Measurements from ENCODE around the gene APIP. TPM values are rescaled to one million over a fixed set of nuclear protein-coding genes. Genes with fewer than 3 reads are reported as not detected.

The APIP gene
- total RNA-seq, 1 donor from 2014 or later: 29.6 TPM

DNA sequence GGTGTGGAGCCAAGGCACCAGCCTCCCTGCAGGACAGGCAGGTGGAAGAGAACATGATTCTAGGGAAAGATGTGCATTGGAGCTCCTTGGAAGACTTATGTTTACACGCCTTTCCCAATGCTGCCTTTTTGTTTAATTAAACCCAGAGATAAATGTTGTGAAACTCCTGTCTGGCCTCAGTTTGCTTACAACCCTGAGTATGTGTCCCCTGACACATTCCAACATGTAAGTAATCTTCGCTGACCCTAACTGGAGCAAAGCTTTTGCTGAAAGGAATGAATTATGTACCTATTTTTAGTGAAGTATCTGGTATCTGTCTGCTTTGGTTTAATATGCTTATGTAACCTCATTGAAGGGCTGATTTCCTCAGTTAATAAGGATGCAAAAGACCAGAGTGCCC is 56.7 kb downstream of the APIP start:
- DNase-seq: no peak
- intact Hi-C loops (cut with micrococcal nuclease): no loop called here
- Mint-ChIP-seq H3K27ac (no peak overlapping the region), H3K4me3 (no peak overlapping the region), H3K27me3 (peaks cover 14% of the 10 kb centered on the region), H3K4me1 (no peaks in the 10 kb centered on the region), H3K9me3 (no peaks in the 10 kb centered on the region), H3K36me3 (ENCODE audit: low read depth) (no peaks in the 10 kb centered on the region)

GRCh38 chr11:34857463-34857862 is 58.7 kb downstream of the APIP start:
- no peak overlapping the region for H3K4me3 Mint-ChIP-seq
- DNase-seq: no peak
- no peaks in the 10 kb centered on the region for H3K4me1 Mint-ChIP-seq
- no peaks in the 10 kb centered on the region for H3K36me3 Mint-ChIP-seq (ENCODE audit: low read depth)
- H3K9me3 Mint-ChIP-seq: no peaks in the 10 kb centered on the region
- no peak overlapping the region for H3K27ac Mint-ChIP-seq
- H3K27me3 Mint-ChIP-seq: peaks cover 6% of the 10 kb centered on the region
- intact Hi-C loops (cut with micrococcal nuclease): no loop called here

GRCh38 chr11:34856251-34856650 is 59.9 kb downstream of the APIP start:
- no peak overlapping the region for H3K27ac Mint-ChIP-seq

DNA sequence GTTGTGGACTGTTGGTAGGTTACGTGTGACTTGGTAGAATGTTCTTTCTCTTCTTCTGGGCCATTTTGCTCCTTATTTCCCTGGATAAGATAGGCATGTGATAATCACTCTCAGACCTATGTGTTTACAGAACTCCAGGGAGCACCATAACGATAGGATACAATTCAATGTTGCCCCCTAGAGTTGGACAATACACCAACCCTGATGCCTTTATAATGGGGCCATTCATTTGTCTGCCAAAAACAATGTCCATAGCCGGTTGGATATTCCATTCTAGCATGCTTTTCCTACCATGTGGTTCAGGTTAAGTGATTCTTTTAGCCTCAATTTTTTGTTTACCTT is 60.5 kb downstream of the APIP start:
- Mint-ChIP-seq H3K27me3 (peaks cover 17% of the 10 kb centered on the region), H3K4me1 (no peaks in the 10 kb centered on the region), H3K36me3 (ENCODE audit: low read depth) (no peaks in the 10 kb centered on the region), H3K27ac (no peak overlapping the region), H3K9me3 (no peaks in the 10 kb centered on the region), H3K4me3 (no peak overlapping the region)
- no peak for DNase-seq
- intact Hi-C loops (cut with micrococcal nuclease): no loop called here

More at GRCh38 chr11:34856251-34856650, 59.9 kb downstream of the APIP start:
- DNase-seq: no peak
- H3K4me3 Mint-ChIP-seq: no peak overlapping the region
- H3K27me3 Mint-ChIP-seq: peaks cover 16% of the 10 kb centered on the region
- H3K36me3 Mint-ChIP-seq (ENCODE audit: low read depth): no peaks in the 10 kb centered on the region
- intact Hi-C loops (cut with micrococcal nuclease): no loop called here
- H3K4me1 Mint-ChIP-seq: no peaks in the 10 kb centered on the region
- no peaks in the 10 kb centered on the region for H3K9me3 Mint-ChIP-seq

- Mint-ChIP-seq H3K9me3 (no peaks in the 10 kb centered on the region), H3K27ac (no peak overlapping the region), H3K4me1 (no peaks in the 10 kb centered on the region), H3K27me3 (peaks cover 20% of the 10 kb centered on the region), H3K4me3 (no peak overlapping the region), H3K36me3 (ENCODE audit: low read depth) (no peaks in the 10 kb centered on the region)
- DNase-seq: no peak
- intact Hi-C loops (cut with micrococcal nuclease): no loop called here
These were observed 61.0 kb downstream of the APIP start for GRCh38 chr11:34855021-34855753.

GRCh38 chr11:34851916-34852315 is 64.3 kb downstream of the APIP start:
- Mint-ChIP-seq H3K9me3 (no peaks in the 10 kb centered on the region), H3K27ac (no peak overlapping the region), H3K27me3 (peaks cover 18% of the 10 kb centered on the region), H3K36me3 (ENCODE audit: low read depth) (no peaks in the 10 kb centered on the region), H3K4me1 (no peaks in the 10 kb centered on the region), H3K4me3 (no peak overlapping the region)
- no peak for DNase-seq
- intact Hi-C loops (cut with micrococcal nuclease): no loop called here

DNA sequence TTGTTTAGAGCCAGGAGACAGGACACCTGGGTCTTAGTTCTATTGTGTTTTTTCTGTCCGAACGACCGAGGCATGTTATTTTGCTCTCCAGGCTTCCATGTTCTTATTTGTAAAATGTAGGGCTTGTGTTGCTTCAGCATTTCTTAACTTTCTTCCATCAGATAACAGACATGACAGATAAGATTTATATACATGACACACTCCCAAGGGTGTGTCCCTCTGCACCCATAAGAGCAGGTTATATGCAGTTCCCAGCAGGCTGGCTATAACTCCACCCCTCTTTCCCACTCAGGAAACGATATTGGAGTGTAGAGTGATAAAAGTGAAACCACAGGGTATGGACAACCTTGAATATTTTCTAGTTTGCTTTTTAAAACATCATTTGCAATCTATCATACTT is 65.8 kb downstream of the APIP start:
- Mint-ChIP-seq H3K9me3 (no peaks in the 10 kb centered on the region), H3K4me3 (no peak overlapping the region), H3K27ac (no peak overlapping the region), H3K4me1 (no peaks in the 10 kb centered on the region), H3K36me3 (ENCODE audit: low read depth) (no peaks in the 10 kb centered on the region), H3K27me3 (peaks cover 20% of the 10 kb centered on the region)
- intact Hi-C loops (cut with micrococcal nuclease): no loop called here
- no peak for DNase-seq

DNA sequence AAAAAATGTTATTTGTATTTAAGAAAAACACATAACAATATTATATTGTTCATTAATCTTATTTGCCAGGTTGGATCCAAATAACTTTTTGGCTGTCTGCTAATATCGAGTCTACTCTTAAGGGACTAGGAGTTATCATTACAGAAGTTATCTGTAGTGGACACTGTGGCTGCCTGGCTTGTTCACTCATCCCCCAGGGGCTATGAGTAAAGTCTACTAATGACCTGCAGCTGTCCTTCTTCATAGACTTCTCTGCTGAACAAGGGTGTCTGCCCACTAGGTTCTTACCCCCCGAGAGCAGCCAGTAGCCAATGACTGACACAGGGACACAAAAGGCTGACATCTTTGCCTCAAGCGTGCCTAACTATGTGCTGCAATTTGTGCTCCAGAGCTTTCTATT is 69.7 kb downstream of the APIP start:
- Mint-ChIP-seq H3K4me3 (no peak overlapping the region), H3K36me3 (ENCODE audit: low read depth) (no peaks in the 10 kb centered on the region)
- intact Hi-C loops (cut with micrococcal nuclease): no loop called here

DNA sequence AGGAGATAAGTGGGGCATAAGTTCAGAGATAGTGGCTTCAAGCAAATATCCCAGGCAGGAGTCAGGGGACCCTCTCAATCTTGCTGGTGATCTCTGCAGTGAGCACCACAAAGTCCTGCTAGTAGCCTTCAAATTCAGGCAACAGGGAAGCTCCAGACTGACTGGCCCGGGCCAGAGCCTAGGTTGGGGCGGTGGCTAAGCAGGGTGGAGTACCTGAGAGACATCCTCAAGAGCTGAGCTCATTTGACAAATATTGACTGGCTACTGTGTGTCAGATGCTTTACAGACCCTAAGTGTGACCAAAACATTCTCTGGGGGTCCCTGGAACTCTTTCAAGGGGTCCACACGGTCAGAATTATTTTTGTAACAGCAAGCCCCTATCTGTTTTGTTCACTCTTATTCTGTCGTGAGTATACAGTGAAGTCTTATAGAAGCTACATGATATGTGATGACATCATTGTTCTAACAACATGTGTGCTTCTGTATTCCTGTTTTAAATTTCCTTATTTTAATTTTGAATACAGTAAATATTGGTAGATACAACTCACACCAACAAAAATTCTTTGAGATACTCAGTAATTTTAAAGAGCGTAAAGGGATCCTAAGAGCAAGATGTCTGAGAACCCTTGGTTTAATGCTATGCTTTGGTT is 71.6 kb downstream of the APIP start:
- H3K9me3 Mint-ChIP-seq: no peaks in the 10 kb centered on the region
- no peak for DNase-seq
- intact Hi-C loops (cut with micrococcal nuclease): loop anchor here (5.0 kb wide), 2 partner anchors 257 to 548 kb away; no protein-coding TSS in a partner anchor
- H3K27ac Mint-ChIP-seq: no peak overlapping the region
- H3K27me3 Mint-ChIP-seq: peaks cover 5% of the 10 kb centered on the region
- H3K4me1 Mint-ChIP-seq: no peaks in the 10 kb centered on the region
- H3K4me3 Mint-ChIP-seq: no peak overlapping the region
- no peaks in the 10 kb centered on the region for H3K36me3 Mint-ChIP-seq (ENCODE audit: low read depth)

More for the DNA sequence above, 69.7 kb downstream of the APIP start:
- DNase-seq: no peak
- no peaks in the 10 kb centered on the region for H3K9me3 Mint-ChIP-seq
- H3K4me1 Mint-ChIP-seq: no peaks in the 10 kb centered on the region
- H3K27me3 Mint-ChIP-seq: peaks cover 11% of the 10 kb centered on the region
- H3K27ac Mint-ChIP-seq: no peak overlapping the region

DNA sequence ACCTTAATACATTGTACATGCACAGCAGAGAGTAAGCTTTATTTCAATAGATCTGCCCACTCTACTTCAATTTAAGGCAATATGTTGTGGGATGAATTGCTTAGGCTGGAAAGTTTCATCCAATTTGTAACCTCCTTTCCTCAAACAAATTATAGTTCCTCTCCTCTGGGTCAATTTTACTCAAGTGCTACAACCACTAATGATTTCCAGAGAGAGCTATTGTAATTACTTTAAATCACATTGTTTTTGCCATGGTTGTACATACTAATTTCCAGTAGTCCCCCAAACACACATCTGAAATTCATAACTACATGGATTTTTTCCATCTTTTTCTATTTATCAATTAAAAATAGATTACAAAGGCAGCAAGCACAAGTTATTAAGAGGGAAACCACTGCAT is 72.9 kb downstream of the APIP start:
- intact Hi-C loops (cut with micrococcal nuclease): loop anchor here (5.0 kb wide), 2 partner anchors 256 to 549 kb away; no protein-coding TSS in a partner anchor
- no peak for DNase-seq
- no peaks in the 10 kb centered on the region for H3K9me3 Mint-ChIP-seq
- H3K4me1 Mint-ChIP-seq: no peaks in the 10 kb centered on the region
- no peak overlapping the region for H3K4me3 Mint-ChIP-seq
- no peaks in the 10 kb centered on the region for H3K36me3 Mint-ChIP-seq (ENCODE audit: low read depth)
- H3K27ac Mint-ChIP-seq: no peak overlapping the region
- H3K27me3 Mint-ChIP-seq: peaks cover 9% of the 10 kb centered on the region

DNA sequence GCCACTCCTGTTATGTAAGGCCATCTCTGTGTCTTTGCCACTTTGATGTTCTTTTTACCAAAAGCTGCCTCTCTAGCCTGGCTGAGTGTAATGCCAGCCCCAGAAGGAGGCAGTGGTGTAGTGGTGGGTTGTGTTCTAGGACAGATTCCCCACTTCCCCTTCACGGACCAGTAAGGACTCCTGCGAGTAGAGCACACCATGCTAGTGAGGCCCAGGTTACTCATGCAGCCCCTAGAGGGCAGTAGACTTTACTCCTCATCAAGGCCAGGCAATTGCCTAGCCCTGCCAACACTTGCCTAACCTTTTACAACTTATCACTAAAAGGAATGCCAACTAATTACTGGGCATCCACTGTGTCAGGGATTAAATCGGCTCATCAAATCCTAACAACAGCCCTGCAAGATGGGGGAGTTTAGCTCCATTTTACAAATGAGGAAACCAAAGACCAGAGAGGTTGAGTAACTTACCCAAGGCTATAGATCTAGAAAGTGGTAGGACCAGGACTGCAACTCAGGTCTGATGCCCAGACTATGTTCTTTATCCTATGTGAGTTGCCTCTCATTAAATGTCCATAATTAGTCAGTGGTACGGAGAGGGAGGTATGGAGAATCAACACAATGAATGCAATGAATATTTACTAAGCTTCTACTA is 75.3 kb downstream of the APIP start:
- peaks cover 16% of the 10 kb centered on the region for H3K27me3 Mint-ChIP-seq
- no peak overlapping the region for H3K27ac Mint-ChIP-seq
- H3K4me1 Mint-ChIP-seq: no peaks in the 10 kb centered on the region
- no peaks in the 10 kb centered on the region for H3K36me3 Mint-ChIP-seq (ENCODE audit: low read depth)
- no peaks in the 10 kb centered on the region for H3K9me3 Mint-ChIP-seq
- DNase-seq: peak; percentile 69
- no peak overlapping the region for H3K4me3 Mint-ChIP-seq
- intact Hi-C loops (cut with micrococcal nuclease): loop anchor here (5.0 kb wide), 2 partner anchors 254 to 551 kb away; no protein-coding TSS in a partner anchor

DNA sequence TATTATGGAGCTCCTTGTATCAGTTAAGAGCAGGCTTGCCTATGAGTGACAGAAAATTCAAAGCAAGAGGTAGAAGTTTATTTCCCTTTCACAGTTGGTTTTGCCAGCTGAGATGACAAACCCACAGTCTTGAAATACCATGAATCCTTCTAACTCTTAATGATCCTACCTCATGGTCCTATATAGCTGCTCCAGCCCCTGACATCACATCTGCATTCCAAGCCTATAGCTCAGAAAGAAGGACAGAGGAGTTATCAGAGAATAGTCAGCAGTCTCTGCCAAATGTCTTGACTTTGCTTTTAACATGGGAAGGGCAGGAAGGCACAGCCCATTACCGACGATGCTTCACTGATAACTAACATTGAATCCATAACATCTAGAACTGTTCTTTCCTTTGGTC is 76.2 kb downstream of the APIP start:
- Mint-ChIP-seq H3K4me3 (no peak overlapping the region), H3K9me3 (no peaks in the 10 kb centered on the region), H3K27ac (no peak overlapping the region), H3K4me1 (no peaks in the 10 kb centered on the region), H3K36me3 (ENCODE audit: low read depth) (no peaks in the 10 kb centered on the region), H3K27me3 (peaks cover 18% of the 10 kb centered on the region)
- intact Hi-C loops (cut with micrococcal nuclease): loop anchor here (5.0 kb wide), 2 partner anchors 253 to 552 kb away; no protein-coding TSS in a partner anchor
- DNase-seq: no peak

- H3K9me3 Mint-ChIP-seq: no peaks in the 10 kb centered on the region
- no peaks in the 10 kb centered on the region for H3K36me3 Mint-ChIP-seq (ENCODE audit: low read depth)
- H3K27ac Mint-ChIP-seq: no peak overlapping the region
- DNase-seq: no peak
- peaks cover 19% of the 10 kb centered on the region for H3K27me3 Mint-ChIP-seq
- intact Hi-C loops (cut with micrococcal nuclease): no loop called here
- no peak overlapping the region for H3K4me3 Mint-ChIP-seq
- no peaks in the 10 kb centered on the region for H3K4me1 Mint-ChIP-seq
These were observed 79.0 kb downstream of the APIP start for GRCh38 chr11:34836958-34837856.

All from activated CD4-positive, alpha-beta T cell treated with anti-CD3 and anti-CD28 coated beads, Interleukin-2, amount 10 ng/mL, durations not matched to agents 24 days and 14 days (primary cell).